SIG-M5 treated with dmso at 0.1 percent for 504 hours (cell line): Measurements from ENCODE around the gene TMEM151B.
"Not testable (repeated sequence)": the region's sequence is repeated elsewhere in the genome, so short reads cannot be mapped to it uniquely, and the experiment has no call there.

Source experiments
- DNase-seq: peaks from one replicate; lab custom pipeline; 2025; ENCODE audit not compliant: unreplicated experiment; lab: John Stamatoyannopoulos, UW

TMEM151B gene

DNA sequence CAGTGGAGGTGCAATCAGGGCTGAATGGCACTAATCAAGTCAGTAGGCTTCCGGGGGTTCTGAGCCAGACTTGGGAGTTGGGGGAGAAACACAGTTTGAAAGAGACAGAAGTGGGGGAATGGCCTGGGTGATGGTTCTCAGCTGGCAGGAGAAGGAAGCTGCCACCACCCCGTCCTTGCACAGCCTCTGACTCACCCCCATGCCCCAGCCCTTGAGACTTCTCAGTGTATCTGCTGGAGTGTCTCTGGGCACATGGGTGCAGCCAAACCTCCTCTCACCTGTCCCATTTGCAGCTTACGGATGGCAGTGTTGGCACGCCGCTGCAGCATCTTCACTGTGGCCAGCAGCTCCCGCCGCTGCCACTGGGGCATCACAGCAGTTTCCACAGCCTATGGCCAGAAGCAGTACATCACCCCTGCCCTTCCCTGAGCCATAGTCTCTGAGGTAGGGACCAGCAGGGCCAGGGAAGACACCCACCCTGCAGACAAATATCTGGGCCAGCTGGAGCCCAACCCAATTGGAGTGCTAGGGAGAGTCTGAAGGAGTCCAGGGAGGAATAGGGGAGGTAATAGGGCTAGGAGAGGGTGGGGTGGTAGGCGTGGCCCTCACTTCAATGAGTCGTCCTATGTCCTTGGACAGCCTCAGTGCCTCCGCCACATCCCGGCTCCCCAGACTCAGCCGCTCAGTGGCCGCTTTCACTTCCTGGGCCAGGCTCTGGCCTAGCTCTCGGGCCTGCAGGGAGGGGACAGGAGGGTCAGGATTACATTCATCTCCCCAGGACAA is 31.7 kb downstream of the TMEM151B start:
- no peak for DNase-seq

DNA sequence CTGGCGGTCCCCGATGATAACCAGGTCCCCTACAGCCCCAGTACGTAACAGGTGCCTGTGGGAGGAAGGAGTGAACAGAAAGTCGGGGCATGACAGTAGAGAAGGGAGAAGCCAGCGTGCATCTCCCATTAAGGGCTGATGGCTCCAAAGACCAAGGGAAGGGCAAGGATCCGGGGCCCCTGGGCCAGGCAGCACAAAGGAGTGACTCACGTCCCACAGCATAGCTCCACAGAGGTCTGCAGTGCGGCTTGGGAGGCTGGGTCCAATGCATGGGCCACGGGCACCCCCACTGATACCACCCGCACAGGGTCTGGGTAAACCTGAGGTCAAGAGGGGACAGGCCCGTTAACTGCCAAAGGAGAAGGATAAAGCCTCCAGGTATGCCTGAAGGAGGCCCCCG is 32.6 kb downstream of the TMEM151B start:
- DNase-seq = no peak

DNA sequence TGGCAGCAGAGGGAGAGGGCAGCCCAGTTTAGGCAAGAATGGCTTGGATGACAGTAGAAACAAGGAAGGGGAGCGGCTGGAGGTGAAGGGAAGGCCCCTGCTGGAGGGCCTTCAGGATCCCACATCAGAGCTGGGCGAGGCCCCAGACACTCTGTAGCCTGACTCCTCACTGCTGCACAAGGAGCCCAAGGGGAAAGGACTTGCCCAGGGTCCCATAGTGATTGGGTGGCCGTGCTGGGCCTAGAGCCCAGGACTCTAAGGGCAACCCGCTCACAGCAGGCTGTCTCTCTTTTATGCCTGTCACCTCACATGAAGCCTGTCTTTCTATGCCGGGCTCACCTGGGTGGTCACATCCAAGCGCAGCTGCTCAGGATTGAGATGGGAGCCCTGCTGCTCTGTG is 33.6 kb downstream of the TMEM151B start:
- DNase-seq = no peak

DNA sequence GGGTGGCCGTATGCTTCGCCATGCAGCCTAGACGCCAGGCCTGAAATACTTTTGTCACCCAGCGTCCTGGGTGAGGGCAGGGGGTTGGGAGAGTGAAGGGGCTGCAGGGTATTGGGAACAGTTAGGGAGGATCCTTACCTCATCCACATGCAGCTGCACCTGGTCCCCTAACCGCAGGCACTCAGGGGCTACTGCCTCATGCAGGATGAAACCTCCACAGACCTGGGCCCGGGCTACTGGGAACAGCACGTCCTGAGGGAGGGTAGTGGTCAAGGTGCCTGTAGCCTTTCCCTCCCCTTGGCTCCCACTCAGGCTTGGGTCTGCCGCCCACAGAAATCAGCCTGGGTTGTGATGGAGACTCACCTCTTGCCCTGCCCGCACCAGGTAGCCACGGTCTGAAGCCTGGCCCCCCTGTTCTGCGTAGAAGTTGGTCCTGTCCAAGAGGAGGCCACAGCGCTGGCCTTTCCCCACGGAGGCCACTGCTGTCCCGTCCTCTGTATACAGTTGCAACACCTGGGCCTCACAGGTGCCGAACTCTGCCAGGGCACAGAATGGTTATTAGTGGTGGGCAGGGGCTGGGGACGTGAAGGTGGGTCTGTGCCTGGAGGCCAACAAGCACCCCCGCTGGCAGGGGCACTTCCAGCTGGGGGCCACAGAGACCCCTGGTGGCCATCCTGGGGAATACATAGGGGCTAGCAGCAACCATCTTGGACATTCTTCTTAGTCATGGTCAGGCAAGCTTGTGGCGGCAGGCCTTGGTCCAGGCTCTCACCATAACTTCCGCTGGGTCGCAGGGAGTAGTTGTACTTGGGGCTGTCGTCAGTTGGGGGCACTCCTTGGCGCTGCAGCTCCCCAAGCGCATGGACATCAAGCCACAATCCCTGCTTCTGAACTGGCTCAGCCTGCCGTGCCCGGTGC is 34.3 kb downstream of the TMEM151B start:
- DNase-seq = no peak

DNA sequence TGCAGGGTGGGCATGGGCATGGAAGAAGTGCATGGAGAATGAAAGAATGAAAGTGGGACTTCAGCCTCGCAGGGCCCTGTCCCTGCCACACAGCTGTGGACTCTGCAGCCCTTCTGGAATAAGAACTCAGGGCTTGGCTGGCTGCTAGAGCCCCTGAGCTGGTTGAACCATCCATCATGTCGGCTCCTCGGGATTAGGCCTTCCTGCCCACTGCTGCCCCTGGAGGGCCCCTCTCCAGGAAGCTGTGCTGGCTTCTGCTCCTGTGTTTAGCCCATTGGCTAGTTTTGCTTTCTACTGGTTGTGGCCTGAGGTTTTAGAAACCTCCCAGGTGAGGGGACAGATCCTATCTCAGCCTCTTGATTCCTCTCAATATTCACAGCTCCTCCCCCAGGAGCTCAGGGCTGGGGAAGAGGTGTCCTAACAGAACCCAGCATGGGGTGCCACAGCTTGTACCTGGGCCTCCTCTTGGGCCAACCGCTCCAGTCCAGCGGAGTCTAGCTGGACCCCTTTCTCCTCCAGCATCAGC is 35.0 kb downstream of the TMEM151B start:
- DNase-seq = no peak

DNA sequence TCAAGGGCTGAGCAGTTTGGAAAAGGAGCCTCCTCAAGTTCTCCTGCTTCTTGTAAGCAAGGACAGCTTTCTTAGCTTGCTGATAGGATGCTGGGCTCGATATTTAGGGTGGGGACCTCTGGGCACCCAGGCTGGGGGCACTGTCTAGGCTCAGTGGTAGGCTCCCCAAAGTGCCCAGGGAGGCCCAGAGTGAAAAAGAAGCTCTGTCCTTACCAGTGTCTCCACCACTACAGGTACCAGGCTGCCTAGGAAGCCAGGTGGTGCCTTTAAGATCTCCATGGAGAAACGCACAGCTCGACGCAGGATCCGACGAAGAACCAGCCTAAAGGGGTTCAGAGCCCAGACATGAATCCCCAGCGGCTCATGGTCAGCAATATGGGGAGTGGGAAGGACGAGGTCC is 36.5 kb downstream of the TMEM151B start:
- no peak for DNase-seq

DNA sequence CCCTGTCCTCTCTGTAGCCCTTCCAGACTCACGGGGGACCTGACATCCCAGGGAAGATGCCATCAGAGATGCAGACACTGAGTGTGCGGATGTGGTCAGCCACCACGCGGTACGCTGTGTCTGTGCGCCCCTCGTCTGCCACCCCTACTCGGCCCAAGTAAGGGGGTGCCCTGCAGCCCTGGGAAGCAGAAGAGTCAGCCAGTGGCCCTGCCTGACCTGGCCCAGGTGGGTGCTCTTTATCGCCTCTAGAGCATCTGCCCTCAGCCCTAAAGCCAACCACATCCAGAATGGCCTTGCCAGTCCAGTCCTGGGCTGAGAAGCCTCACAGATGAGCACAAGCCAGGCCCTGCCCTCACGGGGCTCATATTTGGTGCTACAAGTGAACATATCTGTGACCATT is 37.0 kb downstream of the TMEM151B start:
- no peak for DNase-seq

DNA sequence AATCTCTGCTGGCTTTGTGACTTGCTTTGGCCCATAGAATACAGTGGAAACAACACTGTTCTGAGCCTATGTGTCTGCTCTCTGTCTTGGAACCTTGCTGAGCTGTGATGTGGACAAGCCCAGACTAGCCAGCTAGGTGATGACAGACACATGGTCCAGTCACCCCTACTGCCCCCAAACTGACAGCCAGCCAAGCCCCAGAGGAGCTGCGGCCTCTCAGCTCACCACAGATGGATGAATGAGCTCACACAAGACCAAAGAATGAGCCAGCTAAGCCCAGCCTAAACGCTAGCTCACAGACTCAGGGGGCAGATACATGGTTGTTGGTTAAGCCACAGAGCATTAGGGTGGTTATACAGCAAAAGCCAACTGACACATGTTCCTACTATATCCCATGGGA is 38.8 kb downstream of the TMEM151B start:
- no peak for DNase-seq

DNA sequence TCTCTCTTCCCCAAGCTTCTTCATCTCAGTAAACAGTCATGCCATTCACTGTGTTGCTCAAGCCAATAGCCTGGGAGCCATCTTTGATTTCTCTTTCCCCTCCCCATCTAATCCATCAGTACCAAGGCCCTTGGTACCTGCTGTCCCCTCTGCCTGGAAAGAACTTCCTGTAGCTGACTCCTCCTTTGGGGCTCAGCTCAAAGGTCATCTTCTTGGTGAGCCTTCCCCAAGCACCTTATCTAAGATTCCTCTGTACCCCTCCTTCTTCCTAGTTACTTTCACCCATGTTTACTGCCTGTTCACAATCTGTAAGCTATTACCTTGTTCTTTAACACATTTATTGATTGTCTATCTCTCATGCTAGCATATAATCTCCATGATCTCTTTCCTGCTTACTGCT is 39.4 kb downstream of the TMEM151B start:
- no peak for DNase-seq

DNA sequence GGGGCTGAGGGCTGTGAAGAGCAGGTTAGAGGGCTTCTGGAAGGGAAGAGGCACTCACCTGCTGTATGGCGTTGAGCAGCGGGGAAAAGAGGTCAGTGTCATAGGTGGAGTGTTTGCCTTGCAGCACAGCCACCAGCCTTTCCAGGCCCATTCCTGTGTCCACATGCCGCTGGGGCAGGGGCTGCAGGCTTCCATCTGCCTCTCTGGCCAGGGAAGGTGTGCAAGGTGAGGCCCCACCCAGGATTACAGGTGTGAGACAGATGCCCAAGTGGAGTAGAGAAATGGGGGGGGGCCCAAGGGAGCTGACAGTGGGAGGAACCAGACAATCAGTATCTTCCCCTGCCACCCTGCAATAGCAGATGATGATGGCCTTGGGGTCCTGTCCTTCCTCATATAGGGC is 40.0 kb downstream of the TMEM151B start:
- no peak for DNase-seq

DNA sequence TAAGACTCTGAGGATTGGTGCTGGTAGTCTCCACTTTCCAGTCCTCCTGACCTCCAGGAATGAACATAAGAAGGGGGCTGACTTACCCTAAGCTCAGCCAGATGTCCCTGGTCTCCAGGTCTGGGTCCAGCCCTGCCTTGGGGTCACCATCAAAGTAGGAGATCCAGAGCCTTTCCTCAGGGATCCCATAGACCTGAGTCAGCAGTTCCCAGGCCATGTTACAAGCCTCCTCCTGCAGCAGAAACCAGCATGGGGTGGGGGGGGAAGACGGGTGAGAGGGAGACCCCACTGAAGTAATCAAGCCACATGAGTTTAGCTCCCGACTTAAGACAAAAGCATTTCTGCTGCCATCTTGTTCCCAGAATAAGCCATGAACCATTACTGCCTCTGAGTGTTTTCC is 41.1 kb downstream of the TMEM151B start:
- no peak for DNase-seq

DNA sequence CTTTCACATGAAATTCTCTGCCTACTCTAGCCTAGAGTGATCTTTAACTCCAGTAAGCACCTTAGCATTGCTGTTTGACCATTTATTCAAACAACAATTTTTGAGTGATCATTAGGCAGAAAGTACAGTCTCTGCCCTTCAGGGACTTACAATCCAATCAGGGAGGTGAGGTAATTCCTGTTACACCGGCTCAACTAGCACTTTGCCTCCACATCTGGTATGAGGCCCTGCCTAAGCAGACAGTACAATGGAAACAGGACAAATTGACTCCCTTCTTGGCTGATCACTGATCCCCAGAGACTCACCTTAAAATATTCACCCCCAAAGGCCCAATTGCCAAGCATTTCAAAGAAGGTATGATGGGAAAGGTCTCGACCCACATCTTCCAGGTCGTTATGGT is 41.5 kb downstream of the TMEM151B start:
- DNase-seq = no peak

DNA sequence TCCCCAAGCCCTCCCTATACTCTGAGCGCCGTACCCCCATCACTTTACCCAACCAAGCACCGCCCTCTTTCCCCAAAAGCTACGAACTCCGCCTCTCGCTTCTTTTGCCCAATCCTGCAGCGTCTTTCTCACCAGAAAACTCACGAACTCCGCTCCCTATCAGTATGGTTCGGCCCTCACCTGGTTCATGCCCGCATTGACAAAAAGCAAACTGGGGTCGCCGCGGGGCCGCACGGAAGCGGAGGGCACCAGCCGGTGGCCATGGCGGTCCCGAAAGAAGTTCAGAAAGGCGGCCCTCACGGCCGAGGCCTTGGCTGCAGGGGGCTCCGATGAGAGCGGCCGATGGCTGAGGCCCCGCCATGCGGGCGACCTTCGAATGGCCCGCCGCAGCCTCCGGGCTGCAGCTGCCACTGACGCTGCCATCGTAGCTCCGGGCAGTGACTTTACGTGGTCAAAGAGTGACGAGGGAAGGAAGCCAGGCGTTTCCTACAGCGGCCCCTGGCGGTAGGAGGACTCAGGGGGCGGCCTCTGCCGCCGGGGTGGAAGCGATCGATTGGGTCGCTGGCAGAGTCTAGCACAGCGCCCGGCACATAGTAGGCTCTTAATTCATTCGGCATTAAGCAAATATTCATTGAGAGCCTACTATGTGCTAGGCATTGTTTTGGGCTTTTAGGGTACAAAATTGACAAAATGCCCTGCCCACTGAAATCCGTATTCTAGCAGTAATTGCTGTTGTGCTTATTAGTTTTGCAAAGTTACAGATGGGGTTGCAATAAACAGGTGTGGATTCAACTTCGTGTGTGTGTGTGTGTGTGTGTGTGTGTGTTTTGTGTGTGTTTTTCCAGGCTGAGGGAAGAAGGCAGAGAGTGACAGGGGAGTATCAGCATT is 42.9 kb downstream of the TMEM151B start, which contains the start of gene AARS2:
TSS of gene AARS2 (minus strand) at position 447 of the 888 bp plus-strand sequence. CDS start at position 423, 24 bp downstream.
- DNase-seq = peak; percentile 82

DNA sequence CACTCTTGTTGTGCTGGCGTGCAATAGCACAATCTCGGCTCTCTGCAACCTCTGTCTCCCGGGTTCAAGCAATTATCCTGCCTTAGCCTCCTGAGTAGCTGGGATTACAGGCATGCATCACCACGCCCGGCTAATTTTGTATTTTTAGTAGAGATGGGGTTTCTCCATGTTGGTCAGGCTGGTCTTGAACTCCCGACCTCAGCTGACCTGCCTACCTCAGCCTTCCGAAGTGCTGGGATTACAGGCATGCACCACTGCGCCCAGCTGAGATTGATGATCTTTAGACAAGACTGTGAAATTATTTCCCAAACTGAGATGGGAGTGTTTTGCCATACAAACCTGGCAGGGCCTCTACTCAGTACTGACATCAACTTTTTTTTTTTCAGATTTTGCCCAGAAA is 44.4 kb downstream of the TMEM151B start:
- not testable (repeated sequence) for DNase-seq

DNA sequence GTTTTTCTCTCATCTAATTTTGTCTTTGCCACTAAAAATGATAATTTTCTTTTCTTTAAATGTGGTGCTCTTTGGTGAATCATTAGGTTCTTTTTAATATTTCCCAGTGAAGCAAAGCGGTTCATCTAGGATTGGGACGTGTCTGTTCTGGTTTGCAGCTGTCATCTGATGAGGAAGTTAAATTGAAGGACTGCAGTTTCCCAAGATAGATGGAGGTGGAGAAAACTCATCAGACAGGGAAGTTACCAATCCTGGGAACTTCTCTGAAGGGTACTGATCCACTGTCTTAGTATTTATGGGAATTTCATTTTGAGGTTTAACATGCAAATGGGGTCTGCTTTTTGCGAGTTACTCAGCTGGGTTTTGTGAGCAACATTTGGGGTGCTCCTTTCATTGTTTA is 45.3 kb downstream of the TMEM151B start:
- no peak for DNase-seq

DNA sequence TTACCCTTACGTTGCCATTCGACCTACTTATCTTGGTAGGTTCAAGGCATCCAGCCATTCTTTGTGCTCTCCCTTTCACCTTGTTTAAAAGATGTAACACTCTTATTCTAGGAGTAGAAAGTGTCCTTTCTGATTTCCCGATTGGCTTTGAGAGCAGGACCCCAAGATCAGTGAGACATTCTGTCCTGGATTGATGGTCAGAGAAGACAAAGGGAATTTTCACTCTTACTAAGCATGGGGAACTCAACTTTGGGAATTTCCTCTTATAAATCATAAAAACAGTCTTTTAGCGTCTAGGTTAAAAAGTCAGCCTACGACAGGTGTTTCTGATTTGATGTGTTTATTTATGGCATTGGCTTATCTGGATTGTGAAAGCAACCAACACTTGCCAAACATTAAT is 45.7 kb downstream of the TMEM151B start:
- no peak for DNase-seq

DNA sequence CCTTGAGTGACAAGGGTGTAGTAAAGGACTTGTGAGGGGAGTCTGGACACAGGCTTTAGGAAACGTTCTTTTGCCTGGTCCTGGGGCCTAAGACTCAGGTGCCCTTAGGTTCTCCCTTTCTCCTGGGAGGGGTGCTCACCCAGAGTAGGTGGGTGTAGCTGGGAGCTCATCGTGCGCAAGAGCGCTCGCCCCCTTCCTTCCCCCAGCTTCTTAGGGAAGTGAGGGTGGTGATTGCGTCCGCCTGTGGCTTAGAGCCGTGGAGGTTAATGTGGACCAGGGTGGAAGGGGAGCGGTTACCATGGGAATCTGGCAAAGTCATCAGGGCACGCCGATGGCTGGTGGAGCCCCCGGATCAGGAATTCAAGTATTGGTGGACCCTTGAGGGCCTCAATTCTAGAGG is 46.2 kb downstream of the TMEM151B start:
- no peak for DNase-seq

DNA sequence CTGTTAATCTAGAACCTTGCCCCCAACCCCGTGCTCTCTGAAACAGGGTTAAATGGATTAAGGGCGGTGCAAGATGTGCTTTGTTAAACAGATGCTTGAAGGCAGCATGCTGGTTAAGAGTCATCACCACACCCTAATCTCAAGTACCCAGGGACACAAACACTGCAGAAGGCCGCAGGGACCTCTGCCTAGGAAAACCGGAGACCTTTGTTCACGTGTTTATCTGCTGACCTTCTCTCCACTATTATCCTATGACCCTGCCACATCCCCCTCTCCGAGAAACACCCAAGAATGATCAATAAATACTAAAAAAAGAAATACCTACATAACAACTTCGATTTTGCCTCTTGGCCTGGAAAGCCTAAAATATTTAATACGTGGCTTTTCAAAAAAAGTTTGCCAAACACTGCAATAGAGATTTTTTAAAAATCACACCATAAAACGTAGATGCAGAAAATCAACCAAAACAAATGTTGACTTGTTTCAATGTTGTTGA is 46.9 kb downstream of the TMEM151B start:
- not testable (repeated sequence) for DNase-seq

DNA sequence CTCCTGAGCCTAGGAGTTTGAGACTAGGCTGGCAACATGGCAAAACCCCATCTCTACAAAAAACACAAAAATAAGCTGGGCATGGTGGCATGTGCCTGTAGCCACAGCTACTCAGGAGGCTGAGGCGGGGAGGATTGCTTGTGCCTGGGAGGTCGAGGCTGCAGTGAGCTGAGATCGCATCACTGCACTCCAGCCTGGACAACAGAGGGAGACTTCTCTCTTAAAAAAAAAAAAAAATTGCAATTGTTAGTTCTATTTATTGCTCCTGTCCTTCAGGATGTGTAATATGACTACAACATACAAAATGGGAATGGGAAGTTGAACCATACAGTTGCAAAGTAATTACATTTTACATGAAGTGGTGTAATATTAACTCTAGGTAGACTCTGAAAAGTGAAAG is 51.0 kb downstream of the TMEM151B start:
- DNase-seq = no peak

DNA sequence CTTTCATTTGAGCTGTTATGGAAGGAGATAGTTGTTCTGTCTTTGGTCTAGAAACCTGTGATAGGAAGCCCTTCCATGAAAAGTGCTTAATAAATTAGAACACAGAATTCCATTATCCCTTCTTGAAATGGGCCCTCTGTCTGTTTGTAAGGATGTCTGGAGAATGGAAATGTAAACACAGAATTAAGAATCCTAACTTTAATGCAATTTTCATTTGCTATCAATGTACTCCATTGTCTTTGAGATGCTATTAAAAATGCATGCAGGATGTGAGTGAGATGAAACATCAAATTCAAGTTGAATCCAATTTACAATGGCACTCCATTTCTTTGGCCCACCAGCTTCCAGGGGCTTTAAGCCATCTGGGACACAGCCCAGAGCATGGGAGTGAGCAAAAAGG is 56.8 kb downstream of the TMEM151B start:
- no peak for DNase-seq

DNA sequence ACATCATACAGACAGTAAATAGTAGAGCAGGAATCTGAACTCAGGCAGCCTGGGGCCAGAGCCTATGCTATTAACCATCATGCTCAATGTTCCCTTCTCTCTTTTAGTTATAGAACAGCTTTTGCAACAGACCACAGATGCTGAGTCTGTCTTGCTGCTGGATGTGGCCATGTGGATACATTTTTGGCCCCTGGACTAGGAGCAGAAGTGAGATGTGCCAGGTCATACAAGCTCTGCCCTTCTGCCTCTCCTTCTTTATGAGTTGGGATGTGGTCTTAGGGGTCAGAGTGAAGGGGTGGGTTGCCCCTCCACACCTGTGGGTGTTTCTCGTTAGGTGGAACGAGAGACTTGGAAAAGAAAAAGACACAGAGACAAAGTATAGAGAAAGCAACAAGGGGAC is 57.5 kb downstream of the TMEM151B start:
- DNase-seq = no peak
